GM12878 (cell line): ENCODE data around the gene GSK3A.

Experiments used
- CHD4 ChIP-seq: fragments of 200-600 bp; sonication (generic); IDR thresholded peaks from 2 replicates; pipeline ENCODE4 v1.6.1; 2016; ENCODE audit warnings: mild to moderate bottlenecking
- ELK1 ChIP-seq: IDR thresholded peaks from 2 replicates; pipeline ENCODE4 v1.6.1; 2012; ENCODE audit warnings: low read depth, low read length, improper control_type of control experiment
- JUND ChIP-seq: IDR thresholded peaks from 2 replicates; pipeline ENCODE4 v1.6.1; 2012; ENCODE audit warnings: low read depth, mild to moderate bottlenecking, low read length, improper control_type of control experiment, moderate library complexity
- KDM1A ChIP-seq: fragments of 200-600 bp; sonication (generic); IDR thresholded peaks from 2 replicates; pipeline ENCODE4 v1.6.1; 2016; ENCODE audit warnings: borderline replicate concordance
- MEF2A ChIP-seq: IDR thresholded peaks from 2 replicates; pipeline ENCODE4 v1.6.1; 2011; ENCODE audit warnings: low read depth, mild to moderate bottlenecking, low read length, moderate library complexity; ENCODE audit not compliant: insufficient read depth
- NFYB ChIP-seq: IDR thresholded peaks from 2 replicates; pipeline ENCODE4 v1.6.1; 2011; ENCODE audit warnings: low read depth, mild to moderate bottlenecking, low read length, improper control_type of control experiment, moderate library complexity; ENCODE audit not compliant: insufficient read depth
- SMC3 ChIP-seq: IDR thresholded peaks from 2 replicates; pipeline ENCODE4 v1.6.1; 2011; ENCODE audit warnings: low read length, improper control_type of control experiment, borderline replicate concordance
- SRF ChIP-seq, 2 experiments: IDR thresholded peaks; 2 replicates each; pipeline ENCODE4 v1.6.1; 2011; ENCODE audit warnings: low read depth in 2 of 2, low read length in 2 of 2, mild to moderate bottlenecking in 1 of 2, moderate library complexity in 1 of 2
- TARDBP ChIP-seq: IDR thresholded peaks from 2 replicates; pipeline ENCODE4 v1.6.1; 2016; ENCODE audit warnings: borderline replicate concordance
- ZSCAN29 ChIP-seq: fragments of 450-650 bp; IDR thresholded peaks from 2 replicates; pipeline ENCODE4 v1.6.1; 2017; ENCODE audit warnings: mild to moderate bottlenecking, moderate library complexity
- TF ChIP-seq, protein P1 (sequence below), 3 experiments: IDR thresholded peaks in 2 of 3; conservative IDR thresholded peaks in 1 of 3; 2 replicates each; pipeline ENCODE4 v1.5.1; 2011; ENCODE audit warnings: low read depth in 3 of 3, low read length in 3 of 3, mild to moderate bottlenecking in 3 of 3, control low read depth in 2 of 3, moderate library complexity in 2 of 3, inconsistent platforms in 1 of 3, mixed read lengths in 1 of 3; ENCODE audit not compliant: control insufficient read depth in 2 of 3, insufficient read depth in 1 of 3; ENCODE audit errors: extremely low read depth in 1 of 3
- TF ChIP-seq, protein P2 (sequence below): fragments of 450-650 bp; IDR thresholded peaks from 2 replicates; pipeline ENCODE4 v1.6.1; 2014; ENCODE audit warnings: mild to moderate bottlenecking
- TF ChIP-seq, protein P3 (sequence below): fragments of 450-650 bp; IDR thresholded peaks from 2 replicates; pipeline ENCODE4 v1.6.1; 2017; ENCODE audit warnings: mild to moderate bottlenecking
- TF ChIP-seq, protein P4 (sequence below): IDR thresholded peaks from 2 replicates; pipeline ENCODE4 v1.6.1; 2012; ENCODE audit warnings: low read depth, low read length, improper control_type of control experiment

GRCh38 chr19:42284066-42284501, 41.7 kb upstream of the GSK3A start:
- TF ChIP-seq, protein P1, sequence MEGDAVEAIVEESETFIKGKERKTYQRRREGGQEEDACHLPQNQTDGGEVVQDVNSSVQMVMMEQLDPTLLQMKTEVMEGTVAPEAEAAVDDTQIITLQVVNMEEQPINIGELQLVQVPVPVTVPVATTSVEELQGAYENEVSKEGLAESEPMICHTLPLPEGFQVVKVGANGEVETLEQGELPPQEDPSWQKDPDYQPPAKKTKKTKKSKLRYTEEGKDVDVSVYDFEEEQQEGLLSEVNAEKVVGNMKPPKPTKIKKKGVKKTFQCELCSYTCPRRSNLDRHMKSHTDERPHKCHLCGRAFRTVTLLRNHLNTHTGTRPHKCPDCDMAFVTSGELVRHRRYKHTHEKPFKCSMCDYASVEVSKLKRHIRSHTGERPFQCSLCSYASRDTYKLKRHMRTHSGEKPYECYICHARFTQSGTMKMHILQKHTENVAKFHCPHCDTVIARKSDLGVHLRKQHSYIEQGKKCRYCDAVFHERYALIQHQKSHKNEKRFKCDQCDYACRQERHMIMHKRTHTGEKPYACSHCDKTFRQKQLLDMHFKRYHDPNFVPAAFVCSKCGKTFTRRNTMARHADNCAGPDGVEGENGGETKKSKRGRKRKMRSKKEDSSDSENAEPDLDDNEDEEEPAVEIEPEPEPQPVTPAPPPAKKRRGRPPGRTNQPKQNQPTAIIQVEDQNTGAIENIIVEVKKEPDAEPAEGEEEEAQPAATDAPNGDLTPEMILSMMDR (IDR thresholded peaks at IDR 0.05 in 2 of 3, conservative IDR thresholded peaks at IDR 0.05 in 1 of 3; ENCODE audit: control insufficient read depth in 2 of 3, extremely low read depth in 1 of 3, insufficient read depth in 1 of 3, low read depth in 3 of 3, low read length in 3 of 3): no peak
- TF ChIP-seq ELK1: no peak
- no peak for TF ChIP-seq KDM1A
- no peak for TF ChIP-seq CHD4
- TF ChIP-seq JUND: no peak
- no peak for TF ChIP-seq MEF2A
- TF ChIP-seq, protein P2, sequence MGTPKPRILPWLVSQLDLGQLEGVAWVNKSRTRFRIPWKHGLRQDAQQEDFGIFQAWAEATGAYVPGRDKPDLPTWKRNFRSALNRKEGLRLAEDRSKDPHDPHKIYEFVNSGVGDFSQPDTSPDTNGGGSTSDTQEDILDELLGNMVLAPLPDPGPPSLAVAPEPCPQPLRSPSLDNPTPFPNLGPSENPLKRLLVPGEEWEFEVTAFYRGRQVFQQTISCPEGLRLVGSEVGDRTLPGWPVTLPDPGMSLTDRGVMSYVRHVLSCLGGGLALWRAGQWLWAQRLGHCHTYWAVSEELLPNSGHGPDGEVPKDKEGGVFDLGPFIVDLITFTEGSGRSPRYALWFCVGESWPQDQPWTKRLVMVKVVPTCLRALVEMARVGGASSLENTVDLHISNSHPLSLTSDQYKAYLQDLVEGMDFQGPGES: no peak
- TF ChIP-seq, protein P3, sequence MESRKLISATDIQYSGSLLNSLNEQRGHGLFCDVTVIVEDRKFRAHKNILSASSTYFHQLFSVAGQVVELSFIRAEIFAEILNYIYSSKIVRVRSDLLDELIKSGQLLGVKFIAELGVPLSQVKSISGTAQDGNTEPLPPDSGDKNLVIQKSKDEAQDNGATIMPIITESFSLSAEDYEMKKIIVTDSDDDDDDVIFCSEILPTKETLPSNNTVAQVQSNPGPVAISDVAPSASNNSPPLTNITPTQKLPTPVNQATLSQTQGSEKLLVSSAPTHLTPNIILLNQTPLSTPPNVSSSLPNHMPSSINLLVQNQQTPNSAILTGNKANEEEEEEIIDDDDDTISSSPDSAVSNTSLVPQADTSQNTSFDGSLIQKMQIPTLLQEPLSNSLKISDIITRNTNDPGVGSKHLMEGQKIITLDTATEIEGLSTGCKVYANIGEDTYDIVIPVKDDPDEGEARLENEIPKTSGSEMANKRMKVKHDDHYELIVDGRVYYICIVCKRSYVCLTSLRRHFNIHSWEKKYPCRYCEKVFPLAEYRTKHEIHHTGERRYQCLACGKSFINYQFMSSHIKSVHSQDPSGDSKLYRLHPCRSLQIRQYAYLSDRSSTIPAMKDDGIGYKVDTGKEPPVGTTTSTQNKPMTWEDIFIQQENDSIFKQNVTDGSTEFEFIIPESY: no peak
- no peak for TF ChIP-seq TARDBP
- TF ChIP-seq ZSCAN29: no peak
- TF ChIP-seq SMC3: no peak
- TF ChIP-seq SRF (IDR thresholded peaks at IDR 0.05; ENCODE audit: low read depth in 2 of 2, low read length in 2 of 2): 0 out of 4 replicates have a peak, but pooled peaks of 1 of the 2 experiments have one; percentile 7
- TF ChIP-seq, protein P4, sequence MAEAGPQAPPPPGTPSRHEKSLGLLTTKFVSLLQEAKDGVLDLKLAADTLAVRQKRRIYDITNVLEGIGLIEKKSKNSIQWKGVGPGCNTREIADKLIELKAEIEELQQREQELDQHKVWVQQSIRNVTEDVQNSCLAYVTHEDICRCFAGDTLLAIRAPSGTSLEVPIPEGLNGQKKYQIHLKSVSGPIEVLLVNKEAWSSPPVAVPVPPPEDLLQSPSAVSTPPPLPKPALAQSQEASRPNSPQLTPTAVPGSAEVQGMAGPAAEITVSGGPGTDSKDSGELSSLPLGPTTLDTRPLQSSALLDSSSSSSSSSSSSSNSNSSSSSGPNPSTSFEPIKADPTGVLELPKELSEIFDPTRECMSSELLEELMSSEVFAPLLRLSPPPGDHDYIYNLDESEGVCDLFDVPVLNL: no peak
- TF ChIP-seq NFYB: no peak
